SU-DHL-6 (cell line): ENCODE results near the gene TSHR.

ENCODE experiments used
- H2AFZ ChIP-seq: fragments of 200-600 bp; sonication (generic); 2 replicates; pipeline ENCODE4 v1.6.1; 2014; ENCODE audit warnings: low read depth, mild to moderate bottlenecking, moderate library complexity, mixed read lengths, antibody characterized with exemption, low read length; ENCODE audit not compliant: severe bottlenecking
- H3F3A ChIP-seq: fragments of 200-600 bp; shearing (Covaris generic); 2 replicates; pipeline ENCODE4 v1.6.0; 2016; ENCODE audit warnings: antibody characterized with exemption, mild to moderate bottlenecking; ENCODE audit not compliant: insufficient read depth
- H3K27ac ChIP-seq: fragments of 200-600 bp; sonication (generic); 2 replicates; pipeline ENCODE4 v1.5.1; 2016; ENCODE audit warnings: low read depth, mild to moderate bottlenecking, low read length, moderate library complexity, mixed read lengths
- H3K27me3 ChIP-seq: fragments of 200-600 bp; sonication (generic), shearing (Covaris generic); 2 replicates; pipeline ENCODE4 v1.6.0; 2014; ENCODE audit warnings: mild to moderate bottlenecking, low read length
- H3K36me3 ChIP-seq: fragments of 200-600 bp; sonication (generic); 2 replicates; pipeline ENCODE4 v1.6.1; 2014; ENCODE audit warnings: mild to moderate bottlenecking, low read length, mixed read lengths
- H3K4me2 ChIP-seq: fragments of 300-600, 200-600 bp; shearing (Covaris generic), sonication (generic); 2 replicates; pipeline ENCODE4 v1.6.0; 2014; ENCODE audit warnings: low read length, low read depth, mild to moderate bottlenecking; ENCODE audit not compliant: poor library complexity, severe bottlenecking
- H3K4me3 ChIP-seq: fragments of 200-600 bp; sonication (generic); 2 replicates; pipeline ENCODE4 v1.5.1; 2014; ENCODE audit warnings: antibody characterized with exemption, low read length, mild to moderate bottlenecking, mixed read lengths; ENCODE audit not compliant: insufficient read depth, poor library complexity, severe bottlenecking
- H3K79me2 ChIP-seq: fragments of 200-600 bp; sonication (generic); 2 replicates; pipeline ENCODE4 v1.6.1; 2014; ENCODE audit warnings: mild to moderate bottlenecking, low read length, moderate library complexity; ENCODE audit not compliant: insufficient read depth
- H3K9ac ChIP-seq: fragments of 200-600 bp; sonication (generic); 2 replicates; pipeline ENCODE4 v1.7.0; 2014; ENCODE audit warnings: mild to moderate bottlenecking, low read length
- H3K9me2 ChIP-seq: fragments of 200-600 bp; sonication (generic); replicated peaks from 2 replicates; pipeline ENCODE4 v1.6.1; 2014; ENCODE audit warnings: low read length; ENCODE audit not compliant: insufficient read depth
- H3K9me3 ChIP-seq: fragments of 200-600 bp; sonication (generic); 2 replicates; pipeline ENCODE4 v1.6.1; 2014; ENCODE audit warnings: low read length, mixed read lengths; ENCODE audit not compliant: insufficient read depth
- H4K20me1 ChIP-seq: fragments of 200-600 bp; sonication (generic); 2 replicates; pipeline ENCODE4 v1.6.1; 2014; ENCODE audit warnings: low read depth, mild to moderate bottlenecking, antibody characterized with exemption, low read length, moderate library complexity, mixed read lengths
- EZH2phosphoT487 ChIP-seq: fragments of 200-600 bp; sonication (generic), shearing (Covaris generic); conservative IDR thresholded peaks from 2 replicates; pipeline ENCODE4 v1.6.1; 2018; ENCODE audit warnings: mild to moderate bottlenecking, antibody characterized with exemption, low read length, moderate library complexity, mixed read lengths
- TF ChIP-seq, protein P1 (sequence below): fragments of 200-600 bp; sonication (generic); IDR thresholded peaks from one replicate; pipeline ENCODE4 v1.5.1; 2017; ENCODE audit warnings: antibody characterized with exemption, mild to moderate bottlenecking, low read length, moderate library complexity; ENCODE audit not compliant: insufficient read depth, poor library complexity, severe bottlenecking

Gene TSHR

DNA sequence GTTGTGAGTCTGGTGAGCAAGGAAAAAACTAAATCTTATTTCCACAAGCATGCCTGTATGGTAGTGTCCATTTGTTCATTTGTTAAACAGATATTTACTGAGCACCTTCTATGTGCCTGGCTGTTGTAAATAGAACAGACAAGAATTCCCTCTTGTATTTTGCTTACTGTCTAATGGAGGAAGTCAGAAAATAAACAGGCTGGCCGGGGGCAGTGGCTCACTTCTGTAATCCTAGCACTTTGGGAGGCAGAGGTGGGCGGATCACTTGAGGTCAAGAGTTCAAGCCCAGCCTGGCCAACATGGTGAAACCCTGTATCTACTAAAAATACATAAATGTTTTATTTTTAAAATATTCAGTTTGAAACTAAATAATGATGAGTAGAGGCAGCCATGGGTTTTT, 186.0 kb downstream of the TSHR start:
- Histone ChIP-seq H3K9me3 (no peaks in the 10 kb centered on the region), H3K79me2 (no peaks in the 10 kb centered on the region), H3K9me2 (no peaks in the 10 kb centered on the region), H4K20me1 (no peaks in the 10 kb centered on the region), H3K36me3 (no peaks in the 10 kb centered on the region), H3K27ac (no peak overlapping the region), H3K4me2 (no peak overlapping the region), H3K9ac (no peak overlapping the region), H3K4me3 (no peak overlapping the region), H3K27me3 (no peaks in the 10 kb centered on the region), H3F3A (no peaks in the 10 kb centered on the region), H2AFZ (no peak overlapping the region)
- TF ChIP-seq EZH2phosphoT487: no peak
- TF ChIP-seq, protein P1, sequence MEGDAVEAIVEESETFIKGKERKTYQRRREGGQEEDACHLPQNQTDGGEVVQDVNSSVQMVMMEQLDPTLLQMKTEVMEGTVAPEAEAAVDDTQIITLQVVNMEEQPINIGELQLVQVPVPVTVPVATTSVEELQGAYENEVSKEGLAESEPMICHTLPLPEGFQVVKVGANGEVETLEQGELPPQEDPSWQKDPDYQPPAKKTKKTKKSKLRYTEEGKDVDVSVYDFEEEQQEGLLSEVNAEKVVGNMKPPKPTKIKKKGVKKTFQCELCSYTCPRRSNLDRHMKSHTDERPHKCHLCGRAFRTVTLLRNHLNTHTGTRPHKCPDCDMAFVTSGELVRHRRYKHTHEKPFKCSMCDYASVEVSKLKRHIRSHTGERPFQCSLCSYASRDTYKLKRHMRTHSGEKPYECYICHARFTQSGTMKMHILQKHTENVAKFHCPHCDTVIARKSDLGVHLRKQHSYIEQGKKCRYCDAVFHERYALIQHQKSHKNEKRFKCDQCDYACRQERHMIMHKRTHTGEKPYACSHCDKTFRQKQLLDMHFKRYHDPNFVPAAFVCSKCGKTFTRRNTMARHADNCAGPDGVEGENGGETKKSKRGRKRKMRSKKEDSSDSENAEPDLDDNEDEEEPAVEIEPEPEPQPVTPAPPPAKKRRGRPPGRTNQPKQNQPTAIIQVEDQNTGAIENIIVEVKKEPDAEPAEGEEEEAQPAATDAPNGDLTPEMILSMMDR: no peak

DNA sequence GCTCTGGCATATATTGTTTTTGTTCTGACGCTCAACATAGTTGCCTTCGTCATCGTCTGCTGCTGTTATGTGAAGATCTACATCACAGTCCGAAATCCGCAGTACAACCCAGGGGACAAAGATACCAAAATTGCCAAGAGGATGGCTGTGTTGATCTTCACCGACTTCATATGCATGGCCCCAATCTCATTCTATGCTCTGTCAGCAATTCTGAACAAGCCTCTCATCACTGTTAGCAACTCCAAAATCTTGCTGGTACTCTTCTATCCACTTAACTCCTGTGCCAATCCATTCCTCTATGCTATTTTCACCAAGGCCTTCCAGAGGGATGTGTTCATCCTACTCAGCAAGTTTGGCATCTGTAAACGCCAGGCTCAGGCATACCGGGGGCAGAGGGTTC, 188.4 kb downstream of the TSHR start:
- no peak overlapping the region for H3K27ac ChIP-seq
- no peak overlapping the region for H3K4me3 ChIP-seq
- no peaks in the 10 kb centered on the region for H3K27me3 ChIP-seq
- no peaks in the 10 kb centered on the region for H3K9me2 ChIP-seq
- H3F3A ChIP-seq: no peaks in the 10 kb centered on the region
- H3K9ac ChIP-seq: no peak overlapping the region
- no peaks in the 10 kb centered on the region for H3K79me2 ChIP-seq
- H4K20me1 ChIP-seq: no peaks in the 10 kb centered on the region
- H3K4me2 ChIP-seq: no peak overlapping the region
- H3K36me3 ChIP-seq: no peaks in the 10 kb centered on the region
- H3K9me3 ChIP-seq: no peaks in the 10 kb centered on the region
- TF ChIP-seq, protein P1: no peak
- no peak for TF ChIP-seq EZH2phosphoT487
- no peak overlapping the region for H2AFZ ChIP-seq

DNA sequence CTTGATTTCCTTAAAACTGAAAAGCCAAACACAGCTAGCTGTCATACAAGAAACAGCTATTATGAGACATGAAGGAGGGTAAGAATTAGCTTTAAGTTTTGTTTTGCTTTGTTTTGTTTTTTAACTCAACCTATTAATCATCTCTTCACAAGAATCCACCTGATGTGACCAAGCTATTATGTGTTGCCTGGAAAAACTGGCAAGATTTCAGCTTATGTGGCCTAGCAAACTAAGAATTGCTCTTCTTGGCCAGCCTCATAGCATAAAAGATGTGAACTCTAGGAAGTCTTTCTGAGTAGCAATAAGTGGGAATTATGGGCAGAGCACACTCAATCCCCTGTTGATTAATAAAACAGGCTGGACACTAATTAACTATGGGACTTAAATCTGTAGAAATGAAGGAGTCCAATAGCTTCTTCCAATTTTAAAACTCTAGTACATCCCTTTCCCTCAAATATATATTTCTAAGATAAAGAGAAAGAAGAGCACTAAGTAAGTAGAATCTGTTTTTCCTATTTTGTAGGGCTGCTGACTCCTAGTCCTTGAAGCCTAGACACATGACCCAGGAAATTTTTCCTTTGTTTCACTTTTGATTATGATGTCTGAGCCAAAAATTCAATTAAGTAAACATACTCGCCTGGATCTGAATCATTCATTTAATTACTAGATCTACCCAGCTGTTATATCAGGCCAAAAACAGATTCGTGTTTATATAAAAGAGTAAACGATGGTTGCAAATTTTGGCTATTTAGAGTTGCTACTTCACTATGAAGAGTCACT, 189.6 kb downstream of the TSHR start:
- Histone ChIP-seq H4K20me1 (no peaks in the 10 kb centered on the region), H3K79me2 (no peaks in the 10 kb centered on the region), H3K9me2 (no peaks in the 10 kb centered on the region), H3K4me2 (no peak overlapping the region), H3K9me3 (no peaks in the 10 kb centered on the region), H3K9ac (no peak overlapping the region), H2AFZ (no peak overlapping the region), H3K27me3 (no peaks in the 10 kb centered on the region), H3K36me3 (no peaks in the 10 kb centered on the region), H3K27ac (no peak overlapping the region), H3F3A (no peaks in the 10 kb centered on the region), H3K4me3 (no peak overlapping the region)
- TF ChIP-seq EZH2phosphoT487: no peak
- TF ChIP-seq, protein P1: no peak
